MM.1S (cell line): ENCODE measurements around the gene SDHC.

Source experiments
- DNase-seq: peaks from one replicate; pipeline ENCODE4 v3.0.0-alpha.2; 2015
- H2AFZ ChIP-seq: fragments of 300-600 bp; sonication (generic); 2 replicates; pipeline ENCODE4 v1.6.0; 2016; ENCODE audit warnings: antibody characterized with exemption, low read length
- H3F3A ChIP-seq: fragments of 300-600 bp; sonication (generic); 2 replicates; pipeline ENCODE4 v1.6.1; 2016; ENCODE audit warnings: mild to moderate bottlenecking, antibody characterized with exemption, low read length, moderate library complexity, mixed read lengths; ENCODE audit not compliant: insufficient read depth
- H3K27ac ChIP-seq: fragments of 300-600 bp; sonication (generic); 2 replicates; pipeline ENCODE4 v1.5.1; 2016; ENCODE audit warnings: mild to moderate bottlenecking, low read length
- H3K27me3 ChIP-seq: fragments of 300-600 bp; sonication (generic); replicated peaks from 2 replicates; pipeline ENCODE4 v1.6.0; 2016; ENCODE audit warnings: low read length; ENCODE audit not compliant: insufficient read depth
- H3K36me3 ChIP-seq: fragments of 300-600 bp; sonication (generic); replicated peaks from 2 replicates; pipeline ENCODE4 v1.6.1; 2016; ENCODE audit warnings: mild to moderate bottlenecking, low read length, mixed read lengths; ENCODE audit not compliant: insufficient read depth
- H3K4me1 ChIP-seq: fragments of 300-600 bp; sonication (generic); 2 replicates; pipeline ENCODE4 v1.6.1; 2016; ENCODE audit warnings: low read length, mixed read lengths
- H3K4me2 ChIP-seq: fragments of 300-600 bp; sonication (generic); 2 replicates; pipeline ENCODE4 v1.6.0; 2016; ENCODE audit warnings: low read depth, low read length
- H3K4me3 ChIP-seq: fragments of 300-600 bp; sonication (generic); 2 replicates; pipeline ENCODE4 v1.5.1; 2016; ENCODE audit warnings: low read length, mixed read lengths
- H3K79me2 ChIP-seq: fragments of 300-600 bp; sonication (generic); 2 replicates; pipeline ENCODE4 v1.6.1; 2016; ENCODE audit warnings: mixed run types, low read length, mixed read lengths
- H3K9ac ChIP-seq: fragments of 300-600 bp; sonication (generic); 2 replicates; pipeline ENCODE4 v1.6.1; 2016; ENCODE audit warnings: low read length, mixed read lengths
- H3K9me2 ChIP-seq: fragments of 300-600 bp; sonication (generic); replicated peaks from 2 replicates; pipeline ENCODE4 v1.6.1; 2016; ENCODE audit warnings: mild to moderate bottlenecking, low read length, mixed read lengths; ENCODE audit not compliant: insufficient read depth
- H3K9me3 ChIP-seq: fragments of 300-600 bp; sonication (generic); replicated peaks from 2 replicates; pipeline ENCODE4 v1.6.1; 2016; ENCODE audit warnings: mild to moderate bottlenecking, low read length, mixed read lengths; ENCODE audit not compliant: insufficient read depth
- H4K20me1 ChIP-seq: fragments of 300-600 bp; sonication (generic); 2 replicates; pipeline ENCODE4 v1.6.1; 2016; ENCODE audit warnings: mild to moderate bottlenecking, low read length, moderate library complexity, mixed read lengths; ENCODE audit not compliant: insufficient read depth
- EZH2 ChIP-seq: fragments of 300-600 bp; sonication (generic); optimal IDR thresholded peaks from 2 replicates; pipeline ENCODE3; 2017; ENCODE audit warnings: low read depth, mild to moderate bottlenecking, antibody characterized with exemption, low read length, mixed read lengths
- EZH2phosphoT487 ChIP-seq: fragments of 300-600 bp; sonication (generic); IDR thresholded peaks from 2 replicates; pipeline ENCODE4 v1.6.1; 2018; ENCODE audit warnings: antibody characterized with exemption, low read length
- TF ChIP-seq, protein P1 (sequence below): fragments of 300-600 bp; sonication (generic); IDR thresholded peaks from 2 replicates; pipeline ENCODE4 v1.5.1; 2016; ENCODE audit warnings: antibody characterized with exemption, low read length, mixed read lengths

Gene SDHC

GRCh38 chr1:161282991-161283390 is 31.2 kb upstream of the SDHC start:
- Histone ChIP-seq H3F3A (no peaks in the 10 kb centered on the region), H2AFZ (no peak overlapping the region), H4K20me1 (no peaks in the 10 kb centered on the region), H3K4me2 (no peak overlapping the region), H3K4me1 (no peaks in the 10 kb centered on the region), H3K9me3 (no peaks in the 10 kb centered on the region), H3K27ac (no peak overlapping the region), H3K79me2 (no peaks in the 10 kb centered on the region), H3K36me3 (no peaks in the 10 kb centered on the region), H3K4me3 (no peak overlapping the region), H3K9me2 (no peaks in the 10 kb centered on the region), H3K27me3 (peaks cover 22% of the 10 kb centered on the region), H3K9ac (no peak overlapping the region)
- TF ChIP-seq, protein P1, sequence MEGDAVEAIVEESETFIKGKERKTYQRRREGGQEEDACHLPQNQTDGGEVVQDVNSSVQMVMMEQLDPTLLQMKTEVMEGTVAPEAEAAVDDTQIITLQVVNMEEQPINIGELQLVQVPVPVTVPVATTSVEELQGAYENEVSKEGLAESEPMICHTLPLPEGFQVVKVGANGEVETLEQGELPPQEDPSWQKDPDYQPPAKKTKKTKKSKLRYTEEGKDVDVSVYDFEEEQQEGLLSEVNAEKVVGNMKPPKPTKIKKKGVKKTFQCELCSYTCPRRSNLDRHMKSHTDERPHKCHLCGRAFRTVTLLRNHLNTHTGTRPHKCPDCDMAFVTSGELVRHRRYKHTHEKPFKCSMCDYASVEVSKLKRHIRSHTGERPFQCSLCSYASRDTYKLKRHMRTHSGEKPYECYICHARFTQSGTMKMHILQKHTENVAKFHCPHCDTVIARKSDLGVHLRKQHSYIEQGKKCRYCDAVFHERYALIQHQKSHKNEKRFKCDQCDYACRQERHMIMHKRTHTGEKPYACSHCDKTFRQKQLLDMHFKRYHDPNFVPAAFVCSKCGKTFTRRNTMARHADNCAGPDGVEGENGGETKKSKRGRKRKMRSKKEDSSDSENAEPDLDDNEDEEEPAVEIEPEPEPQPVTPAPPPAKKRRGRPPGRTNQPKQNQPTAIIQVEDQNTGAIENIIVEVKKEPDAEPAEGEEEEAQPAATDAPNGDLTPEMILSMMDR, result no peak
- TF ChIP-seq EZH2 (no peak), EZH2phosphoT487 (no peak)
- DNase-seq, result no peak

GRCh38 chr1:161285113-161285512 is 29.1 kb upstream of the SDHC start:
- H3K9me3 ChIP-seq, result no peaks in the 10 kb centered on the region
- no peaks in the 10 kb centered on the region for H3K9me2 ChIP-seq
- no peak overlapping the region for H3K4me2 ChIP-seq
- H3K9ac ChIP-seq, result no peak overlapping the region
- no peaks in the 10 kb centered on the region for H3K79me2 ChIP-seq
- no peak for DNase-seq
- no peak overlapping the region for H2AFZ ChIP-seq
- peaks cover 22% of the 10 kb centered on the region for H3K27me3 ChIP-seq
- no peak overlapping the region for H3K4me3 ChIP-seq
- no peaks in the 10 kb centered on the region for H3K36me3 ChIP-seq
- no peaks in the 10 kb centered on the region for H3K4me1 ChIP-seq
- no peaks in the 10 kb centered on the region for H3F3A ChIP-seq
- no peak overlapping the region for H3K27ac ChIP-seq
- TF ChIP-seq, protein P1, result no peak
- no peak for TF ChIP-seq EZH2
- no peak for TF ChIP-seq EZH2phosphoT487
- H4K20me1 ChIP-seq, result no peaks in the 10 kb centered on the region

GRCh38 chr1:161285521-161285920 is 28.7 kb upstream of the SDHC start:
- Histone ChIP-seq H4K20me1 (no peaks in the 10 kb centered on the region), H3K4me3 (no peak overlapping the region), H3K79me2 (no peaks in the 10 kb centered on the region), H3K9me2 (no peaks in the 10 kb centered on the region), H3K27me3 (peaks cover 22% of the 10 kb centered on the region), H2AFZ (no peak overlapping the region), H3K4me2 (no peak overlapping the region), H3K36me3 (no peaks in the 10 kb centered on the region), H3K9me3 (no peaks in the 10 kb centered on the region), H3K27ac (no peak overlapping the region), H3F3A (no peaks in the 10 kb centered on the region), H3K4me1 (no peaks in the 10 kb centered on the region), H3K9ac (no peak overlapping the region)
- no peak for DNase-seq
- TF ChIP-seq, protein P1, result no peak
- TF ChIP-seq EZH2phosphoT487, result no peak
- TF ChIP-seq EZH2, result no peak
